Measurements from ENCODE around the gene B4GALT2. TPM values are rescaled to one million over a fixed set of nuclear protein-coding genes. Genes with fewer than 3 reads are reported as not detected.

Gene B4GALT2
- total RNA-seq, 2 experiments from 2014 or later = 0.57 to 1.4 TPM

GRCh38 chr1:44013949-44014348 is 34.9 kb downstream of the B4GALT2 start:
- ChIA-PET CTCF (ENCODE audit: unreplicated experiment) (no interaction called here), POLR2A (no interaction called here)
- intact Hi-C loops (cut with micrococcal nuclease; ENCODE audit: unreplicated experiment) = no loop called here
- no peak overlapping the region for H2AFZ ChIP-seq (ENCODE audit: low read length)
- H3K9me2 ChIP-seq (ENCODE audit: insufficient read depth, low read length) = no peaks in the 10 kb centered on the region
- H3K79me2 ChIP-seq (ENCODE audit: insufficient read depth, low read depth, low read length) = no peaks in the 10 kb centered on the region
- no peak for TF ChIP-seq EZH2phosphoT487 (IDR thresholded peaks at IDR 0.05; ENCODE audit: borderline replicate concordance, low read depth, low read length)
- TF ChIP-seq, protein P1, sequence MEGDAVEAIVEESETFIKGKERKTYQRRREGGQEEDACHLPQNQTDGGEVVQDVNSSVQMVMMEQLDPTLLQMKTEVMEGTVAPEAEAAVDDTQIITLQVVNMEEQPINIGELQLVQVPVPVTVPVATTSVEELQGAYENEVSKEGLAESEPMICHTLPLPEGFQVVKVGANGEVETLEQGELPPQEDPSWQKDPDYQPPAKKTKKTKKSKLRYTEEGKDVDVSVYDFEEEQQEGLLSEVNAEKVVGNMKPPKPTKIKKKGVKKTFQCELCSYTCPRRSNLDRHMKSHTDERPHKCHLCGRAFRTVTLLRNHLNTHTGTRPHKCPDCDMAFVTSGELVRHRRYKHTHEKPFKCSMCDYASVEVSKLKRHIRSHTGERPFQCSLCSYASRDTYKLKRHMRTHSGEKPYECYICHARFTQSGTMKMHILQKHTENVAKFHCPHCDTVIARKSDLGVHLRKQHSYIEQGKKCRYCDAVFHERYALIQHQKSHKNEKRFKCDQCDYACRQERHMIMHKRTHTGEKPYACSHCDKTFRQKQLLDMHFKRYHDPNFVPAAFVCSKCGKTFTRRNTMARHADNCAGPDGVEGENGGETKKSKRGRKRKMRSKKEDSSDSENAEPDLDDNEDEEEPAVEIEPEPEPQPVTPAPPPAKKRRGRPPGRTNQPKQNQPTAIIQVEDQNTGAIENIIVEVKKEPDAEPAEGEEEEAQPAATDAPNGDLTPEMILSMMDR (conservative IDR thresholded peaks at IDR 0.05; ENCODE audit: low read length) = no peak
- no peak overlapping the region for H3K27ac ChIP-seq (ENCODE audit: low read depth, low read length, poor library complexity, severe bottlenecking)
- no peaks in the 10 kb centered on the region for H4K20me1 ChIP-seq (ENCODE audit: insufficient read depth, low read length)
- DNase-seq (ENCODE audit: low spot score) = no peak
- no peaks in the 10 kb centered on the region for H3K36me3 ChIP-seq (ENCODE audit: insufficient read depth, low read length)
- H3K4me2 ChIP-seq (ENCODE audit: low read length) = no peak overlapping the region
- H3K9me3 ChIP-seq (ENCODE audit: low read length) = no peaks in the 10 kb centered on the region
- H3K4me3 ChIP-seq (ENCODE audit: low read depth, low read length, poor library complexity, severe bottlenecking) = no peak overlapping the region
- BruUV-seq (replicated peaks) = no TSS peak
- H3K4me1 ChIP-seq (ENCODE audit: insufficient read depth, low read length, poor library complexity, severe bottlenecking) = no peaks in the 10 kb centered on the region

GRCh38 chr1:44014365-44015104 is 35.5 kb downstream of the B4GALT2 start:
- Histone ChIP-seq H3K4me3 (ENCODE audit: low read depth, low read length, poor library complexity, severe bottlenecking) (no peak overlapping the region), H3K36me3 (ENCODE audit: insufficient read depth, low read length) (no peaks in the 10 kb centered on the region), H2AFZ (ENCODE audit: low read length) (no peak overlapping the region), H3K9me2 (ENCODE audit: insufficient read depth, low read length) (no peaks in the 10 kb centered on the region), H3K4me1 (ENCODE audit: insufficient read depth, low read length, poor library complexity, severe bottlenecking) (no peaks in the 10 kb centered on the region), H3K27ac (ENCODE audit: low read depth, low read length, poor library complexity, severe bottlenecking) (no peak overlapping the region), H4K20me1 (ENCODE audit: insufficient read depth, low read length) (no peaks in the 10 kb centered on the region), H3K9me3 (ENCODE audit: low read length) (no peaks in the 10 kb centered on the region), H3K4me2 (ENCODE audit: low read length) (no peak overlapping the region), H3K79me2 (ENCODE audit: insufficient read depth, low read depth, low read length) (no peaks in the 10 kb centered on the region)
- BruUV-seq (replicated peaks) = no TSS peak
- intact Hi-C loops (cut with micrococcal nuclease; ENCODE audit: unreplicated experiment) = no loop called here
- ChIA-PET CTCF (ENCODE audit: unreplicated experiment) (no interaction called here), POLR2A (no interaction called here)
- DNase-seq (ENCODE audit: low spot score) = no peak
- TF ChIP-seq, protein P1 (conservative IDR thresholded peaks at IDR 0.05; ENCODE audit: low read length) = no peak
- no peak for TF ChIP-seq EZH2phosphoT487 (IDR thresholded peaks at IDR 0.05; ENCODE audit: borderline replicate concordance, low read depth, low read length)

GRCh38 chr1:44015206-44015605 is 36.2 kb downstream of the B4GALT2 start:
- no peaks in the 10 kb centered on the region for H3K9me3 ChIP-seq (ENCODE audit: low read length)
- TF ChIP-seq, protein P1 (conservative IDR thresholded peaks at IDR 0.05; ENCODE audit: low read length) = no peak
- no peak for TF ChIP-seq EZH2phosphoT487 (IDR thresholded peaks at IDR 0.05; ENCODE audit: borderline replicate concordance, low read depth, low read length)
- ChIA-PET POLR2A (no interaction called here), CTCF (ENCODE audit: unreplicated experiment) (no interaction called here)
- no peaks in the 10 kb centered on the region for H3K4me1 ChIP-seq (ENCODE audit: insufficient read depth, low read length, poor library complexity, severe bottlenecking)
- DNase-seq (ENCODE audit: low spot score) = no peak
- H3K4me2 ChIP-seq (ENCODE audit: low read length) = no peak overlapping the region
- H3K36me3 ChIP-seq (ENCODE audit: insufficient read depth, low read length) = no peaks in the 10 kb centered on the region
- no peaks in the 10 kb centered on the region for H3K79me2 ChIP-seq (ENCODE audit: insufficient read depth, low read depth, low read length)
- BruUV-seq (replicated peaks) = no TSS peak
- no peak overlapping the region for H3K27ac ChIP-seq (ENCODE audit: low read depth, low read length, poor library complexity, severe bottlenecking)
- H2AFZ ChIP-seq (ENCODE audit: low read length) = no peak overlapping the region
- no peaks in the 10 kb centered on the region for H3K9me2 ChIP-seq (ENCODE audit: insufficient read depth, low read length)
- intact Hi-C loops (cut with micrococcal nuclease; ENCODE audit: unreplicated experiment) = no loop called here
- no peak overlapping the region for H3K4me3 ChIP-seq (ENCODE audit: low read depth, low read length, poor library complexity, severe bottlenecking)
- no peaks in the 10 kb centered on the region for H4K20me1 ChIP-seq (ENCODE audit: insufficient read depth, low read length)
